Fibroblast of pulmonary artery (primary cell): ENCODE results near the gene MED6.

Experiments used
- DNase-seq: peaks from one replicate; pipeline ENCODE4 v3.0.0-alpha.2; 2010; ENCODE audit warnings: low read depth
- H3K4me3 ChIP-seq: replicated peaks from 2 replicates; pipeline ENCODE4 v1.5.1; 2011; ENCODE audit warnings: low read depth, mild to moderate bottlenecking, control low read depth, low read length, moderate library complexity
- TF ChIP-seq, protein P1 (sequence below): IDR thresholded peaks from 2 replicates; pipeline ENCODE4 v1.5.1; 2011; ENCODE audit warnings: mild to moderate bottlenecking, control low read depth, low read length, inconsistent platforms; ENCODE audit errors: missing control alignments

Gene MED6, protein sequence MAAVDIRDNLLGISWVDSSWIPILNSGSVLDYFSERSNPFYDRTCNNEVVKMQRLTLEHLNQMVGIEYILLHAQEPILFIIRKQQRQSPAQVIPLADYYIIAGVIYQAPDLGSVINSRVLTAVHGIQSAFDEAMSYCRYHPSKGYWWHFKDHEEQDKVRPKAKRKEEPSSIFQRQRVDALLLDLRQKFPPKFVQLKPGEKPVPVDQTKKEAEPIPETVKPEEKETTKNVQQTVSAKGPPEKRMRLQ

DNA sequence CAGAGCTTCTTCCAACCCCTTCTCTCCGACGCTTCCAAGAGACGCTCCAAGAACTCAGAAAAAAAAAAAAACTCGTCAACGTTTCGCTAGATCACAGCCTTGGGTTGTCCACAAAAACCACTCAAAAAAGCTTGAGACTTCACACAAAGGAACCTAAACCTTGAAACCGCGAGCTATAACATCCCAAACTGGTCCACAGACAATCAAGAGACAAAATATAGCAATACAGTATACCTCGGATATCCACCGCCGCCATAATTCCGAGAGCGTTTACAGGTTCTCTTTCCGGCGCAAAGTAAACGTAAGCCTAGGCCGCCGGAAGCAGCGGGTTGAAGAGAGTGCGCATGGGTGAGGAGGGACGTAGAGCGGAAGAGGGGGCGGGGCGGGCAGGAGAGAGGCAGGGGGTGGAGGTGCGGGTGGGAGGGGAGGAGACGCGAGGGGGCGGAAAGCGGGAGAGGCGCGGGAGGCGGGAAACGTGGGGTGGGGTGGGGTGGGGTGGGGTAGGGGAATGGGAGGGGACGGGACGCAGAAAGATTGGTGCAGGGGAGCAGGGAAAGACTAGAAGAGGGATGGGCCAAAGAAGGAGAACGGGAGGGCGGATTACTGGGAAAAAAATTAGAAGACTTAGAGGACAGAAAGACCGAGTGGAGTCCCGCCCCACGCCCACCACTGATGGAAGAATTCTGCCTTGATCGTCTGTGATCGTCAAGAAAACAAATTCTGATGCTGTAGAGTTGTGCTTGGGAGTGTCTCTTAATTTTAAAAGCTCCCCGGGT is at the start of gene MED6:
TSS of gene MED6 (minus strand) at position 274 of the 776 bp plus-strand sequence. CDS start at position 256, 18 bp downstream.
- peak; percentile 93 for DNase-seq
- TF ChIP-seq, protein P1, sequence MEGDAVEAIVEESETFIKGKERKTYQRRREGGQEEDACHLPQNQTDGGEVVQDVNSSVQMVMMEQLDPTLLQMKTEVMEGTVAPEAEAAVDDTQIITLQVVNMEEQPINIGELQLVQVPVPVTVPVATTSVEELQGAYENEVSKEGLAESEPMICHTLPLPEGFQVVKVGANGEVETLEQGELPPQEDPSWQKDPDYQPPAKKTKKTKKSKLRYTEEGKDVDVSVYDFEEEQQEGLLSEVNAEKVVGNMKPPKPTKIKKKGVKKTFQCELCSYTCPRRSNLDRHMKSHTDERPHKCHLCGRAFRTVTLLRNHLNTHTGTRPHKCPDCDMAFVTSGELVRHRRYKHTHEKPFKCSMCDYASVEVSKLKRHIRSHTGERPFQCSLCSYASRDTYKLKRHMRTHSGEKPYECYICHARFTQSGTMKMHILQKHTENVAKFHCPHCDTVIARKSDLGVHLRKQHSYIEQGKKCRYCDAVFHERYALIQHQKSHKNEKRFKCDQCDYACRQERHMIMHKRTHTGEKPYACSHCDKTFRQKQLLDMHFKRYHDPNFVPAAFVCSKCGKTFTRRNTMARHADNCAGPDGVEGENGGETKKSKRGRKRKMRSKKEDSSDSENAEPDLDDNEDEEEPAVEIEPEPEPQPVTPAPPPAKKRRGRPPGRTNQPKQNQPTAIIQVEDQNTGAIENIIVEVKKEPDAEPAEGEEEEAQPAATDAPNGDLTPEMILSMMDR: no peak
- H3K4me3 ChIP-seq: peak within 1 kb of the TSS; percentile 99

DNA sequence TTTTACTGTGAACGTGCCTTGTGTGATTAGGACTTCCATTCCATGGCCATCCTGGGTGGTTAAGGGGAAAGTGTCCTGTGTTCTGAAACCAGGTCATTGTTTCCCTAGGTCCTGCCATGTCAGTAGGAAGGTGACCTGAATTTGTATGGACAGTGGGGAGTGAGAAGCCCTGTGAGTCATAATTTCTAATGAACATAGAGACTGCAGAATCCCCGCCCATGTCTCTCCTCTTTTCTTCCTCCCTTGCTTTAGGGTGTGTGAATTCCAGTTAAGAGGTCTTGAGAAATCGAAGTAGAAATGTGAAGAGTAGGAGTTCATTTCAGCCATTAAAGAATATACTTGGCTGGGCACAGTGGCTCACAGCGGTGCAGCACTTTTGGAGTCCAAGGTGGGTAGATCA is 49.3 kb upstream of the MED6 start:
- no peak for DNase-seq
- TF ChIP-seq, protein P1: no peak
- H3K4me3 ChIP-seq: no peak overlapping the region

DNA sequence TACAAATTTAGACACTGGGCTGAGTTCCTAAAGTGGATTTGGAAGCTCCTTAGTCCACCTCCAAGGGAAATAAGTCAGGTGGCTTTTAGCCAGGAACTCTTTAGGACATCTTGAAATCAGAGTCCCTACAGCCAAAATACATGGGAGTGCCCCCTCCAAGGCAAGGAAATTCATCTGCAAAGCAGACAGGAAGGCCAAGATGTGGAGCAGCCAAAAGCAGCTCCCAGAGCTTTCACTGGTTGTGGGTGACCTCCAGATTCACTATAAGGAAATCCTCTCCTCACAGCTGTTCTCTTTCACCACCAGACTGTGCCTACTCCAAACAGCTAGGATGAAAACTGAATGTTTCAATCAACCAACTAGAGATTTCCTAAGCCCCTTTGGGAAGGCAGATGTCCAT is 47.9 kb upstream of the MED6 start:
- no peak for DNase-seq
- TF ChIP-seq, protein P1: no peak

DNA sequence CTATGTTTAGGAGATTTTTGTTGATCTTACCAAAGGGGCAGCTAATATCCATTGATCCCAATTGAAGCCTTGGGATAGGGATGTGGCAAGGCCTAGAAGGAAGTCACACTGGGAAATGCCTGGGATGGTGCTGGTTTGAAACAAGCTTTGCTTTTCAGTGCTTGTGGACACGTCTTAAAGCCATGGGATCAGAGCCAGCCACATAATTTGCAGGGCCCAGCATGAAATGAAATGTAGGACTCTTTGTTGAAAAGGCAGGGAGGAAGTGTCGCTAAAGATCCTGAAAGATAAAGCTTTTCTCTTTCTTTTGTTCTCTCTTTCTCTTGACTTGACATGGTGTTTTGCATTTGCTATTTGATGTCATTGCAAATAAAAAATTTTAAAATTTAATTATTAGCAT is 46.2 kb upstream of the MED6 start:
- no peak overlapping the region for H3K4me3 ChIP-seq
- TF ChIP-seq, protein P1: no peak
- no peak for DNase-seq

More for the DNA sequence above, 47.9 kb upstream of the MED6 start:
- H3K4me3 ChIP-seq: no peak overlapping the region

DNA sequence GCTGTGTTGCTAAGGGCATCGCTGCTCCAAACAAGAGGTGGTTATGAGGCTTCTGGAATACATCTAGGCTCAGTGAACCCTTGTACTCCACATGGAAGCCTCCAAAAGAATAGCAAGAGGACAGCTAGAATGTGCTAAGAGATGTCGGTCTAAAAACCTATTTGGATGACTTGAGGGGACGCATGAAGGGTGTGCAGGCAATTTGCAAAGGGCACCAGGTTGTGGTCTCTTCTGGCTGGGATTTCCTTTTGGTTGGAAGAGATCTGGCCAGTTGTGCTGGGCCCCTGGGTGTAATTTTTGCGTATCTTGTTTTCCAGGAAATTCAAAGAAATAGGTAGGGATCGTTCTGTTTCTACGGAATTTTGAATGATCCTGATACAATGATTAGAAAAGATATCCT is 45.4 kb upstream of the MED6 start:
- DNase-seq: no peak
- H3K4me3 ChIP-seq: no peak overlapping the region
- TF ChIP-seq, protein P1: no peak

DNA sequence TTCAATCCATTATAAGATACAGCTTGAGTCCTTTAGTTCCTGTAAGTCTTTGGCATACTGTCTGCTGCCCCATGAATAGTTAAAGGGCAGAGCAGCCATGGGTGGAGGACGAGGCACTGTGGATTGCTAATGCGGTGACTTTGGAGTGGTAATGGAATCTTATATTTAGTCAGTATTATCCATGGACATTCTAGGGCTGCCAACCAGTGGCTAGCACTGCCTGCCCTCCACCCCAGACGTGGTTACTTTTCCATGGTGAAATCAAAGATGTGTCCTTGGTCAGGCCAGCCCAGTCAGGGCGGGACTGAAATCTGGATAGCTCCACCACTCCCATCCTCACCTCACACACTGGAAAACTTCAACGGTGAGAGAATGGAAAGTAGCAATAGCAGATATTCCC is 43.5 kb upstream of the MED6 start:
- TF ChIP-seq, protein P1: no peak
- no peak for DNase-seq
- H3K4me3 ChIP-seq: no peak overlapping the region
